GM12878 (cell line): ENCODE results near the gene COQ6.

Experiments
- CBX5 ChIP-seq: sonication (generic); IDR thresholded peaks from 2 replicates; pipeline ENCODE4 v1.6.1; 2016; ENCODE audit warnings: low read depth, moderate library complexity, mild to moderate bottlenecking, inconsistent platforms
- EGR1 ChIP-seq, 2 experiments: IDR thresholded peaks; 1 replicate in 1 of 2; 2 replicates in 1 of 2; pipeline ENCODE4 v1.6.1; 2011 to 2012; ENCODE audit warnings: low read depth in 2 of 2, low read length in 2 of 2, borderline replicate concordance in 1 of 2, mild to moderate bottlenecking in 1 of 2, moderate library complexity in 1 of 2
- EP300 ChIP-seq, 2 experiments: fragments of 150-350 bp in 1 of 2; IDR thresholded peaks; 2 replicates each; pipeline ENCODE4 v1.6.1; 2011 to 2012; ENCODE audit warnings: low read depth in 2 of 2, low read length in 2 of 2, borderline replicate concordance in 1 of 2, improper control_type of control experiment in 1 of 2, inconsistent platforms in 1 of 2; ENCODE audit not compliant: control insufficient read depth in 1 of 2
- NFXL1 ChIP-seq: fragments of 450-650 bp; IDR thresholded peaks from 2 replicates; pipeline ENCODE4 v1.6.1; 2017; ENCODE audit warnings: antibody characterized with exemption, mild to moderate bottlenecking, borderline replicate concordance
- RAD21 ChIP-seq: IDR thresholded peaks from 2 replicates; pipeline ENCODE4 v1.6.1; 2011; ENCODE audit warnings: mild to moderate bottlenecking, low read depth, low read length, moderate library complexity; ENCODE audit not compliant: insufficient read depth
- SRF ChIP-seq, 2 experiments: IDR thresholded peaks; 2 replicates each; pipeline ENCODE4 v1.6.1; 2011; ENCODE audit warnings: low read depth in 2 of 2, low read length in 2 of 2, mild to moderate bottlenecking in 1 of 2, moderate library complexity in 1 of 2
- SUZ12 ChIP-seq: fragments of 200-600 bp; sonication (generic); IDR thresholded peaks from one replicate; pipeline ENCODE4 v1.6.1; 2018; ENCODE audit warnings: antibody characterized with exemption, mild to moderate bottlenecking; ENCODE audit not compliant: unreplicated experiment
- TF ChIP-seq, protein P1 (sequence below), 3 experiments: IDR thresholded peaks in 2 of 3; conservative IDR thresholded peaks in 1 of 3; 2 replicates each; pipeline ENCODE4 v1.5.1; 2011; ENCODE audit warnings: low read depth in 3 of 3, low read length in 3 of 3, mild to moderate bottlenecking in 3 of 3, control low read depth in 2 of 3, moderate library complexity in 2 of 3, inconsistent platforms in 1 of 3, mixed read lengths in 1 of 3; ENCODE audit not compliant: control insufficient read depth in 2 of 3, insufficient read depth in 1 of 3; ENCODE audit errors: extremely low read depth in 1 of 3
- TF ChIP-seq, protein P2 (sequence below): fragments of 450-650 bp; IDR thresholded peaks from 2 replicates; pipeline ENCODE4 v1.6.1; 2014; ENCODE audit warnings: mild to moderate bottlenecking

DNA sequence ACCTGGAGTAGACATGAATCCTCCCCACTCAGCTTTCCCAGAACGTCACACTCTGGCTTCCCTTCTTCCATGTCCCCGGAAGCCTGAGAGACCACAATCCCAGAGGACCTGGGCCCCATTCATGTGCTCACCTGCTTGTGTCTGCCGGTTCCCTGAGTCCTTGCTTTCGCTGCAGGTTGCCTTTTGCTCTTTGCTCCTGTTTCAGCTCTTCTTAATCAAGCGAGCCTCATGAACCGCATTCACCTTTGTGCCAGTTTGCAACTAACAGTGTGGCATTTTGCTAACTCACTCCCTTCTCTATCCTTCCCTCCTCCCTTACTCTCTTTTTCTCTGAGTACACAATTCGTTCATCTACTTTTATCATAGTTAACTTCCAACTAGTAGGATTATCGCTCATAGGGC, 45.9 kb downstream of the COQ6 start:
- TF ChIP-seq SUZ12 (no peak), NFXL1 (no peak), RAD21 (no peak), EGR1 (IDR thresholded peaks at IDR 0.05; ENCODE audit: borderline replicate concordance in 1 of 2, low read depth in 2 of 2, low read length in 2 of 2) (no peak), CBX5 (no peak), EP300 (IDR thresholded peaks at IDR 0.05; ENCODE audit: borderline replicate concordance in 1 of 2, control insufficient read depth in 1 of 2, low read depth in 2 of 2, low read length in 2 of 2) (no peak), SRF (IDR thresholded peaks at IDR 0.05; ENCODE audit: low read depth in 2 of 2, low read length in 2 of 2) (no peak)
- TF ChIP-seq, protein P1, sequence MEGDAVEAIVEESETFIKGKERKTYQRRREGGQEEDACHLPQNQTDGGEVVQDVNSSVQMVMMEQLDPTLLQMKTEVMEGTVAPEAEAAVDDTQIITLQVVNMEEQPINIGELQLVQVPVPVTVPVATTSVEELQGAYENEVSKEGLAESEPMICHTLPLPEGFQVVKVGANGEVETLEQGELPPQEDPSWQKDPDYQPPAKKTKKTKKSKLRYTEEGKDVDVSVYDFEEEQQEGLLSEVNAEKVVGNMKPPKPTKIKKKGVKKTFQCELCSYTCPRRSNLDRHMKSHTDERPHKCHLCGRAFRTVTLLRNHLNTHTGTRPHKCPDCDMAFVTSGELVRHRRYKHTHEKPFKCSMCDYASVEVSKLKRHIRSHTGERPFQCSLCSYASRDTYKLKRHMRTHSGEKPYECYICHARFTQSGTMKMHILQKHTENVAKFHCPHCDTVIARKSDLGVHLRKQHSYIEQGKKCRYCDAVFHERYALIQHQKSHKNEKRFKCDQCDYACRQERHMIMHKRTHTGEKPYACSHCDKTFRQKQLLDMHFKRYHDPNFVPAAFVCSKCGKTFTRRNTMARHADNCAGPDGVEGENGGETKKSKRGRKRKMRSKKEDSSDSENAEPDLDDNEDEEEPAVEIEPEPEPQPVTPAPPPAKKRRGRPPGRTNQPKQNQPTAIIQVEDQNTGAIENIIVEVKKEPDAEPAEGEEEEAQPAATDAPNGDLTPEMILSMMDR (IDR thresholded peaks at IDR 0.05 in 2 of 3, conservative IDR thresholded peaks at IDR 0.05 in 1 of 3; ENCODE audit: control insufficient read depth in 2 of 3, extremely low read depth in 1 of 3, insufficient read depth in 1 of 3, low read depth in 3 of 3, low read length in 3 of 3), result no peak
- TF ChIP-seq, protein P2, sequence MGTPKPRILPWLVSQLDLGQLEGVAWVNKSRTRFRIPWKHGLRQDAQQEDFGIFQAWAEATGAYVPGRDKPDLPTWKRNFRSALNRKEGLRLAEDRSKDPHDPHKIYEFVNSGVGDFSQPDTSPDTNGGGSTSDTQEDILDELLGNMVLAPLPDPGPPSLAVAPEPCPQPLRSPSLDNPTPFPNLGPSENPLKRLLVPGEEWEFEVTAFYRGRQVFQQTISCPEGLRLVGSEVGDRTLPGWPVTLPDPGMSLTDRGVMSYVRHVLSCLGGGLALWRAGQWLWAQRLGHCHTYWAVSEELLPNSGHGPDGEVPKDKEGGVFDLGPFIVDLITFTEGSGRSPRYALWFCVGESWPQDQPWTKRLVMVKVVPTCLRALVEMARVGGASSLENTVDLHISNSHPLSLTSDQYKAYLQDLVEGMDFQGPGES, result no peak
